WTC11 (cell line): Measurements from ENCODE around the gene CELF2. TPM values are rescaled to one million over a fixed set of nuclear protein-coding genes. Genes with fewer than 3 reads are reported as not detected.

Experiments
- ATAC-seq: fragments of 200-7000 bp; cut with Tn5 transposase; 2 replicates; pipeline ENCODE4 v1.10.0; 2021; ENCODE audit warnings: mild to moderate bottlenecking, moderate library complexity
- CTCF ChIA-PET: fragments of 300-600 bp; sonication (Branson Sonifier 250); formaldehyde crosslinking; loops from one replicate; lab custom pipeline; 2021; ENCODE audit warnings: antibody characterized with exemption; lab: Charles Lee
- POLR2A ChIA-PET: fragments of 350-600 bp; sonication (Branson Sonifier 250); formaldehyde crosslinking; loops from one replicate; lab custom pipeline; 2021; ENCODE audit warnings: antibody characterized with exemption; lab: Charles Lee
- DNase-seq: peaks from one replicate; pipeline ENCODE4 v3.0.0; 2021; ENCODE audit warnings: low spot score
- H3K27ac Mint-ChIP-seq: 2 replicates; pipeline ENCODE4 v1.8.0; 2021; ENCODE audit warnings: mixed read lengths
- H3K27me3 Mint-ChIP-seq: 2 replicates; pipeline ENCODE4 v1.8.0; 2021; ENCODE audit warnings: low read depth, mild to moderate bottlenecking, moderate library complexity, mixed read lengths
- H3K36me3 Mint-ChIP-seq: 2 replicates; pipeline ENCODE4 v1.8.0; 2021; ENCODE audit warnings: mixed read lengths
- H3K4me1 Mint-ChIP-seq: 2 replicates; pipeline ENCODE4 v1.8.0; 2022; ENCODE audit warnings: mixed read lengths
- H3K4me3 Mint-ChIP-seq: 2 replicates; pipeline ENCODE4 v1.8.0; 2021; ENCODE audit warnings: mild to moderate bottlenecking, moderate library complexity, mixed read lengths
- H3K9me3 Mint-ChIP-seq: 2 replicates; pipeline ENCODE4 v1.8.0; 2021; ENCODE audit warnings: mixed read lengths
- ARID4B ChIP-seq: sonication (generic); formaldehyde crosslinking; IDR thresholded peaks from 2 replicates; pipeline ENCODE4 v1.8.0; 2023; ENCODE audit warnings: missing genetic modification reagents, mild to moderate bottlenecking, borderline replicate concordance
- CBFB ChIP-seq: sonication (generic); formaldehyde crosslinking; IDR thresholded peaks from 2 replicates; pipeline ENCODE4 v1.8.1; 2022; ENCODE audit warnings: mild to moderate bottlenecking, low read depth, missing genetic modification reagents
- E2F5 ChIP-seq: sonication (generic); formaldehyde crosslinking; IDR thresholded peaks from 2 replicates; pipeline ENCODE4 v1.8.1; 2022; ENCODE audit warnings: mild to moderate bottlenecking, moderate library complexity, missing genetic modification reagents
- ELF4 ChIP-seq: sonication (generic); formaldehyde crosslinking; IDR thresholded peaks from 2 replicates; pipeline ENCODE4 v1.8.1; 2022; ENCODE audit warnings: low read depth, mild to moderate bottlenecking, moderate library complexity, missing genetic modification reagents
- ERG ChIP-seq: fragments of 250-450 bp; sonication (Bioruptor Pico); IDR thresholded peaks from 2 replicates; pipeline ENCODE4 v1.8.0; 2021; ENCODE audit warnings: mild to moderate bottlenecking
- FOXP1 ChIP-seq: sonication (generic); formaldehyde crosslinking; IDR thresholded peaks from 2 replicates; pipeline ENCODE4 v1.8.0; 2022; ENCODE audit warnings: missing genetic modification reagents, mild to moderate bottlenecking, moderate library complexity, borderline replicate concordance
- HMGA2 ChIP-seq: fragments of 250-450 bp; sonication (Bioruptor Pico); IDR thresholded peaks from 2 replicates; pipeline ENCODE4 v1.4.0; 2021; ENCODE audit warnings: mild to moderate bottlenecking, moderate library complexity
- MLX ChIP-seq: sonication (generic); formaldehyde crosslinking; IDR thresholded peaks from 2 replicates; pipeline ENCODE4 v1.8.1; 2023; ENCODE audit warnings: mild to moderate bottlenecking, missing genetic modification reagents, moderate library complexity
- RORB ChIP-seq: fragments of 250-450 bp; sonication (Bioruptor Pico); IDR thresholded peaks from 2 replicates; pipeline ENCODE4 v1.9.0; 2021; ENCODE audit warnings: mild to moderate bottlenecking
- SMAD4 ChIP-seq: sonication (generic); formaldehyde crosslinking; IDR thresholded peaks from 2 replicates; pipeline ENCODE4 v1.8.0; 2022; ENCODE audit warnings: mild to moderate bottlenecking, missing genetic modification reagents
- SP1 ChIP-seq: sonication (generic); formaldehyde crosslinking; conservative IDR thresholded peaks from 2 replicates; pipeline ENCODE4 v1.8.1; 2022; ENCODE audit warnings: missing genetic modification reagents
- TCF7 ChIP-seq: sonication (generic); formaldehyde crosslinking; IDR thresholded peaks from 2 replicates; pipeline ENCODE4 v1.8.0; 2022; ENCODE audit warnings: mild to moderate bottlenecking, low read depth, missing genetic modification reagents, moderate library complexity
- ZNF532 ChIP-seq: fragments of 250-450 bp; sonication (Bioruptor Pico); IDR thresholded peaks from 2 replicates; pipeline ENCODE4 v1.9.0; 2021; ENCODE audit warnings: mild to moderate bottlenecking, borderline replicate concordance
- total RNA-seq: library from RNA; stranded (reverse); gene quantifications from 3 replicates; pipeline ENCODE4 v1.2.3, GENCODE V29; 2021
- TF ChIP-seq, protein P1 (sequence below): sonication (generic); formaldehyde crosslinking; IDR thresholded peaks from 2 replicates; pipeline ENCODE4 v1.8.1; 2023; ENCODE audit warnings: mild to moderate bottlenecking, missing genetic modification reagents, borderline replicate concordance
- TF ChIP-seq, protein P2 (sequence below): fragments of 250-450 bp; sonication (Bioruptor Pico); IDR thresholded peaks from 2 replicates; pipeline ENCODE4 v1.9.0; 2021; ENCODE audit warnings: moderate library complexity, mild to moderate bottlenecking, inconsistent platforms, borderline replicate concordance

Gene CELF2
- total RNA-seq, 1 experiment from 2014 or later: 24.6 TPM

- TF ChIP-seq, protein P1, sequence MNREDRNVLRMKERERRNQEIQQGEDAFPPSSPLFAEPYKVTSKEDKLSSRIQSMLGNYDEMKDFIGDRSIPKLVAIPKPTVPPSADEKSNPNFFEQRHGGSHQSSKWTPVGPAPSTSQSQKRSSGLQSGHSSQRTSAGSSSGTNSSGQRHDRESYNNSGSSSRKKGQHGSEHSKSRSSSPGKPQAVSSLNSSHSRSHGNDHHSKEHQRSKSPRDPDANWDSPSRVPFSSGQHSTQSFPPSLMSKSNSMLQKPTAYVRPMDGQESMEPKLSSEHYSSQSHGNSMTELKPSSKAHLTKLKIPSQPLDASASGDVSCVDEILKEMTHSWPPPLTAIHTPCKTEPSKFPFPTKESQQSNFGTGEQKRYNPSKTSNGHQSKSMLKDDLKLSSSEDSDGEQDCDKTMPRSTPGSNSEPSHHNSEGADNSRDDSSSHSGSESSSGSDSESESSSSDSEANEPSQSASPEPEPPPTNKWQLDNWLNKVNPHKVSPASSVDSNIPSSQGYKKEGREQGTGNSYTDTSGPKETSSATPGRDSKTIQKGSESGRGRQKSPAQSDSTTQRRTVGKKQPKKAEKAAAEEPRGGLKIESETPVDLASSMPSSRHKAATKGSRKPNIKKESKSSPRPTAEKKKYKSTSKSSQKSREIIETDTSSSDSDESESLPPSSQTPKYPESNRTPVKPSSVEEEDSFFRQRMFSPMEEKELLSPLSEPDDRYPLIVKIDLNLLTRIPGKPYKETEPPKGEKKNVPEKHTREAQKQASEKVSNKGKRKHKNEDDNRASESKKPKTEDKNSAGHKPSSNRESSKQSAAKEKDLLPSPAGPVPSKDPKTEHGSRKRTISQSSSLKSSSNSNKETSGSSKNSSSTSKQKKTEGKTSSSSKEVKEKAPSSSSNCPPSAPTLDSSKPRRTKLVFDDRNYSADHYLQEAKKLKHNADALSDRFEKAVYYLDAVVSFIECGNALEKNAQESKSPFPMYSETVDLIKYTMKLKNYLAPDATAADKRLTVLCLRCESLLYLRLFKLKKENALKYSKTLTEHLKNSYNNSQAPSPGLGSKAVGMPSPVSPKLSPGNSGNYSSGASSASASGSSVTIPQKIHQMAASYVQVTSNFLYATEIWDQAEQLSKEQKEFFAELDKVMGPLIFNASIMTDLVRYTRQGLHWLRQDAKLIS: no peak
These were observed 76.4 kb downstream of the CELF2 start (continued) for GRCh38 chr10:11093771-11094736.

- H3K27ac Mint-ChIP-seq: peak overlapping the region; percentile 66
- H3K27me3 Mint-ChIP-seq: 0 out of 2 replicates have a peak, but pooled peaks cover 3% of the 10 kb centered on the region
- TF ChIP-seq HMGA2 (CRISPR knock-in tag): no peak
- no peak for TF ChIP-seq SMAD4 (CRISPR knock-in tag)
- TF ChIP-seq SP1 (CRISPR knock-in tag): no peak
- TF ChIP-seq ZNF532: no peak
- TF ChIP-seq ERG (CRISPR knock-in tag): no peak
- TF ChIP-seq RORB (CRISPR knock-in tag): no peak
- TF ChIP-seq CBFB (CRISPR knock-in tag): no peak
- no peak for TF ChIP-seq MLX (CRISPR knock-in tag)
- TF ChIP-seq FOXP1 (CRISPR knock-in tag): no peak
- no peak for TF ChIP-seq E2F5
- no peak for TF ChIP-seq ELF4 (CRISPR knock-in tag)
- TF ChIP-seq, protein P2, sequence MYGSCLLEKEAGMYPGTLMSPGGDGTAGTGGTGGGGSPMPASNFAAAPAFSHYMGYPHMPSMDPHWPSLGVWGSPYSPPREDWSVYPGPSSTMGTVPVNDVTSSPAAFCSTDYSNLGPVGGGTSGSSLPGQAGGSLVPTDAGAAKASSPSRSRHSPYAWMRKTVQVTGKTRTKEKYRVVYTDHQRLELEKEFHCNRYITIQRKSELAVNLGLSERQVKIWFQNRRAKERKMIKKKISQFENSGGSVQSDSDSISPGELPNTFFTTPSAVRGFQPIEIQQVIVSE: no peak
- TF ChIP-seq TCF7: no peak
- TF ChIP-seq ARID4B (CRISPR knock-in tag): no peak
- CTCF ChIA-PET: interaction anchor here (0.6 to 2.3 kb wide), 16 partner anchors 11 to 292 kb away, joined by 3 to 20 read pairs (median 4); no protein-coding TSS in a partner anchor
- H3K36me3 Mint-ChIP-seq: no peaks in the 10 kb centered on the region
- ATAC-seq: peak; percentile 58
- H3K4me1 Mint-ChIP-seq: peaks cover 53% of the 10 kb centered on the region
- H3K4me3 Mint-ChIP-seq: peak overlapping the region; percentile 28
- DNase-seq: peak; percentile 21
- H3K9me3 Mint-ChIP-seq: no peaks in the 10 kb centered on the region
- POLR2A ChIA-PET: interaction anchor here (0.7 kb wide), 1 partner anchor 1709 kb away, joined by 6 read pairs; no protein-coding TSS in a partner anchor
These were observed 77.7 kb downstream of the CELF2 start for GRCh38 chr10:11095374-11095801.
